GM21447 (cell line): Measurements from ENCODE around the gene PTPRD.

Experiments used
- ATAC-seq: cut with Tn5 transposase; IDR thresholded peaks from one replicate; pipeline ENCODE4 v1.9.1; 2021; ENCODE audit not compliant: unreplicated experiment

The PTPRD gene

GRCh38 chr9:8637626-8638025 is 1975.2 kb downstream of the PTPRD start:
- ATAC-seq, result no peak

DNA sequence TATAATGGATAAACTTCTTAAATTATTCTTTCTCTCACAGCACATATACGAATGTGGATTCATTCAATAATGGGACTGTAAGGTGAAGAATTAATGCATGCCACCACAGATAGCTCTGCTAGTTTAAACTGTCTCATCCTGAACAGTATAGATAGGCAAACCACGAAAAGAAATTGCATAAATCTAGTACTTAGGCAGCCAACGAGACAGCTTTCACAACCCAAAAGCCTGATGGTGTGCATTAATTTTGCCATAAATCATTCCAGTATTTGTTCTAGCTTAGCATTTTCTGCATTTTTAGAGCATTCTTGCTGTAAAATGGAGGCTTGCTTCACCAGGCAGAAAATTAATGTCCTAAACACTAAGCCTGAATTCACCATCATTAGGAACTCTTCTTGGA is 1979.0 kb downstream of the PTPRD start:
- no peak for ATAC-seq

DNA sequence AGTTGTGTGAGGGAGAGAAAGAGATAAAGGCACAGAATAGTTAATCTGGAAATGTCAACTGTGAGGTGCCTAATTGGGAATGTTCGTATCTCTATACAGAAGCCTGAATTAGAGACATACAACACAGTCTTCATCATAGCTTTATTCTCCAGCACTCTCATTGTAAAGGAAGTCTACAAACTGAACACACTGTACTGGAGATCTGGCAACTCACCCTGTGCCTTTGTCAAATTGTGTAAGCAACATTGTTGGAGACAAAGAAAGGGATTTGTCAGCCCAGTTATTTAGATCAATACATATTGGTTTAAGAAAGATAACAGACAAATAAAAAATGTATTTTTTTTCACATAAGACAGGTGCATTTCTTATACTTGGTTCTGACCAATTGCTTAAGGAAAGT is 1980.3 kb downstream of the PTPRD start:
- ATAC-seq, result no peak

- no peak for ATAC-seq
Measured at GRCh38 chr9:8628791-8629190, 1984.0 kb downstream of the PTPRD start.

DNA sequence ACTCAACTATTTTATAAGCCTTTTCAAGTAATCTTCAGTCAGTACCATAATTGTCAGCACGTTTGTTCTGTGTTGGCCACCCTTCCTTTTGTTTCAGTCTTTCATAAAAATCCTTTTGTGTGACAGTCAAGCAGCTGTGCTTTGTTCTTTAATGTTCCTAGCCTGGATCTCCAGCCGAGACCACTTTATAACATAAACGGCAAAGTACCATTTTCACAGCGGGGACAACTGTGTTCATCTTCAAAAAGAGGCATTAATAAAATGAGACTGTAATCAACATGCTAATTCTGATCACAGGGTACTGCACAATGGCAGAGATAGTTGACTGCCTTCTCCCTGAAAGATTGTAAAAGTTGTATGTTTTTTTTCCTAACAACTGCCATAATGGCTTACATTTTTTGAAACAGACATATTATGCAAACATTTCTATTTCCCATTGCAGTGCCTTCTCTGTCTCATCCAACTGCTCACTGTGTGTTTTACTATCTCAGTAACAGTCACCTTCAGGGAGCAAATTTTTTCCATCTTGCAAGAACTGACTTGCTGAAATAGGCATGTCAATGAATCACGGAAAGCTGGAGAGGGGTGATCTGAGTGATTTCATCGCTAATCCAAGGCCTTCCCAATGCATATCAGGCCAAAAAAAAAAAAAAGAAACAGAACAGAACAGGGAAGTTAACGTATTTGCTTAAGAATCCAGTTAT is 1984.7 kb downstream of the PTPRD start:
- no peak for ATAC-seq

- ATAC-seq, result no peak
Measured at GRCh38 chr9:8622871-8623270, 1989.9 kb downstream of the PTPRD start.

DNA sequence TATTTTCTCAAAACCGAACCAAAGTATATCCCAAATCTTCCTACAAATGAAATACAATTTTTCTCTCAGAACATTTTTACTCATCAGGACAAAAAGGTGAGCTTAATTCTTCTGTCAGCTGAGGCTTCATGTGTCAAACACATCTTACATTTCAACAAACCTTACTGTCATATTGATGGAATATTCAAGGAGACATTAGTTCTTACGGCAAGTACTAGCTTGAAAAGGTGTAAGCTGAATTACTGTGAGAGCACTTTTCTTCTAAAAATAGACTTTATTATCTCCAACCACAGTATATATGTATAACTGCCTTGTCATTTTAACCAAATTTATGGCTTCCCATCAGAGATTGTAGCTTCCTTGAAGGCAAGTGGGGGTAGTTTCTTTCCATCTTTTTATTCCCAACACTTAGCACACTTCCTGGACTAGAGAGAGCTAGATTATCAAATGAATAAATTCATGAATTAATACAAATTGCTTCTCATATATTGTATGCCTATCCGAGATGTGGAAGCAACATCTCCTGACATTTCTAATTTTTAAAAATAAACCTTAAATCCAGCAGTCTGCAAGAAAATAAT is 1990.5 kb downstream of the PTPRD start:
- no peak for ATAC-seq

DNA sequence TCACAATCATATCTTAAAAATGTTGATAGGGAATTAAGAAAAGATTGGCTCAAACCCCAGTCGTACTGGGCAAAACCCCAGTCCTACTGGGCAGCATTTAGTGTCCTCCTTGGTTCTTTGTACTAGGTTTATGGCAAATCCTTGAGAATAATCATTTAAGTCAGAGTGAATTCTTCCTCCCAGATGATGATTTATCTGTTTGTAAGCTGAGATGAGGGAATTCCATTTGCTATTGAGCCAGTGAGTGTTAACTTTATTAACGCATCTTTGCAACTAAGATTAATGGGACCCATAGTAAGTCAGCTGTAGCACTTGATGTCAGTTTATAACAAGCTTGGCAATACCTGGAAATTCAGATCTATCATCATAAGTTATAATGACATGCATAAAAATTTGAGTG is 1991.4 kb downstream of the PTPRD start:
- no peak for ATAC-seq

DNA sequence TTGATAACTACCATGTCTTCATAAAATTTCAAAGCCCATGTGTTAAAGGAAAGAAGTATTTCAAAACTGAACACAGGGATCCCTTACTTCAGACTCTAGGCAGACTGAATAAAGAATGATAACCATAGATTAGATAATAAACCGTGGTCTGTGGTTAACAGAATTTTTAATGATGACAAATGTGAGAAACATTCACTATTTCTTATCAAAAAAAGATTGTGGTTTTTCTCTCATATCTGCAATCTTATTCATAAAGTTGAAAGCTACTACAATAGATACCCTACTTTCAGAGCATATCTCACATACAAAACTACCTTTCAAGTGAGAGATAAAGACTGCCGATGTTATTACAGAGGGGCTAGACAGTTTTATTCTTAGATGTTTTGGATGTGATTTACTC is 1996.4 kb downstream of the PTPRD start:
- ATAC-seq, result no peak

- ATAC-seq, result no peak
Measured at GRCh38 chr9:8614926-8615440, 1997.8 kb downstream of the PTPRD start.

- ATAC-seq, result no peak
Measured at GRCh38 chr9:8613346-8613825, 1999.4 kb downstream of the PTPRD start.

DNA sequence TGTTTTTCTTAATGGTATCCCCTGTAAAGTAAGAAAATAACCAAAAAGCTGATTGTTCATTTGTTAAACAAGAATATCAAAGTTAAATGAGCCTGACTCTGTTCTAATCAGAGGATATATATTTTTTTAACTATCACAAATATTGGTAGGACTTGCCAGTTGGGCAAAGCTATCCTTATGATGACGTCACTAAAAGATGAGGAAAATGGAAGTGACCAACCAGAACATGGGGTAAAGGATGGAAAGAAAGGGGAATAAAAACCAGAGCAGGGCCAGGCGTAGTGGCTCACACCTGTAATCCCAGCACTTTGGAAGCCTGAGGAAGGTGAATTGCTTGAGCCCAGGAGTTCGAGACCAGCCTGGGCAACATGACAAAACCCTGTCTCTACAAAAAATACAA is 2001.6 kb downstream of the PTPRD start:
- no peak for ATAC-seq

DNA sequence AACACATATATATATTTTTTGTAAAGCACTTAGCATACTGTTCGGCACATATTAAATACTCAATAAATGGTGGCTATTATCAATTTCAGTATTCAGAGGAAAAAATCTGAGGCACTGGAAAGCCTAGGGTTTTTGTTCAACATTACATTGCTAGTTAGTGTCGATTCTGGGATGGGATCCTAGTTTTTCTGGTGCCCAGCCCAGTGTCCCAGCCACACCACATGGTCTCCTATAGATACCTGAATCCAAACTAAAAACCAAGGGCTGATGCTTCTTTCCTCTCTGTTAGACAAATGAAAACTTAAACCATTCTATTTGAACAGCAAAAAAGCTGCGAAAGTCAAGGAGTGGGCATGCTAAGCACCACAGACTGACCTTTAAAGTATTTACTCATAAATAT is 2002.5 kb downstream of the PTPRD start:
- ATAC-seq, result no peak

- no peak for ATAC-seq
Measured at GRCh38 chr9:8605096-8605495, 2007.7 kb downstream of the PTPRD start.

DNA sequence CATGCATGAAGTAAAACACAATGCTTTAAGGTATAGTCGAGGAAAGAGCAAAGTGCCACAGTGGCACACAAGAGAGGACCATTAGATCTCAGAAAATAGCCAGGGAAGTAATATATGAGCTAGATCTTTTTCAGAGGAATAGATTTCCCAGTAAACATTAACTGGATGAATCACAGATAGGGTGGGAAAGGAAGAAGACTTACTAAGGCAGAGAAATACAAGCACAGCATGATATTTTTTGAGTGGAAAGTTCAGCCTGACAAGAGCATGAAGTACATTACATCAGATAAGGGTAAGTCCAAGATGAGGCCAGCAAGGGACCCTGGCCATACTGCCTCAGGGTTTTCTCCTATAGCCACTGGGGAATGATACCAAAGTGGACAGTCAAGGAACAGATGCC is 2008.6 kb downstream of the PTPRD start:
- ATAC-seq, result no peak

DNA sequence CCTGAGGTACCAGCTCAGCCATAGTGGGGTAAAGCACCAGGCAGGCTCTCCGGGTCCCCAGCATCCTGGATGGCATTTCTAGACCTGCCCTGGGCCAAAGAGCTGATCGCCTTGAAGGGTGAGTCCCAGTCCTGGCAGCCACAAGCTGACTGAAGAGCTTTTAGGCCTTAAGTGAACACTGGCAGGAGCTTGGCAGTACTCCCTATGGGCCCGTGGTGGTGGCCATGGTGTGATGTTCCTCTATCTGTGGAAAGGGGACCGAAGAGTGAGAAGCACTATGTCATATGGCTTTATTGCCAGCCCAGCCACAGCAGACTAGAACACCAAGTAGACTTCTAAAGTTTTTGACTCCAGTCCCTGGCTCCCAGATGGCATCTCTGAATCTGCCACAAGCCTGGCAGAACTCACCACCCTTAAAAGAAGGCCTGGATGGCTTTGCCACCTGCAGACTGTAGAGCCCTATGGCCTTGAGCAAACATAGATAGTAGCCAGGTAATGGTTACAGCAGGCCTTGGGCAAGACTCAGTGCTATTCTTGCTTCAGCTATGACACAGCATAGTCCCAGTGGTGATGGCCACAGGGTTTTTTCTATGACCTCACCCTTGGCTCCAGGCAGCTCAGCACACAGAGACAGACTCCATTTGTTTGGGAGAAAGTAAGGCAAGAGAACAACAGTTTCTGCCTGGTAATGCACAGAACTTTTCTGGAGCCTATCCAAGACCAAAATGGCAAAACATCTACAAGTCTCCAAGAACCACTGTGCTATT is 2011.7 kb downstream of the PTPRD start:
- no peak for ATAC-seq

DNA sequence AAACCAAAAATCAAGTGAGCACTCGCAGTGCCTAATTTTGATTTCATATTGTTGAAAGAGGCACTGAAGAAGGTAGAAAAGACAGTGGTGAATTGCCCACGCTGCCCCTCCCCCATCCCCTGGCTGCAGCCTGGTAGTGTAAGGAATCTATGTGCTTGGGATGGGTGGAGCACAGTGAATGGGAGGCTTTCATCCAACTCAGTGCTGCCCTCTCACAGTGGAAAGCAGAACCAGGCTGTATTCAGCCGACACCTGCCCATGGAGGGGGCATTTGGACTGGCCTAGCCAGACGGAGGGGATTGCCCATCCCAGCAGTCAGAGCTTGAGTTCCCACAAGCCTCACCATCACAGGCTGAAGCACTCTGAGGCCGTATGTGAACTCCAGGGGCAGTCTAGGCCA is 2012.9 kb downstream of the PTPRD start:
- no peak for ATAC-seq

DNA sequence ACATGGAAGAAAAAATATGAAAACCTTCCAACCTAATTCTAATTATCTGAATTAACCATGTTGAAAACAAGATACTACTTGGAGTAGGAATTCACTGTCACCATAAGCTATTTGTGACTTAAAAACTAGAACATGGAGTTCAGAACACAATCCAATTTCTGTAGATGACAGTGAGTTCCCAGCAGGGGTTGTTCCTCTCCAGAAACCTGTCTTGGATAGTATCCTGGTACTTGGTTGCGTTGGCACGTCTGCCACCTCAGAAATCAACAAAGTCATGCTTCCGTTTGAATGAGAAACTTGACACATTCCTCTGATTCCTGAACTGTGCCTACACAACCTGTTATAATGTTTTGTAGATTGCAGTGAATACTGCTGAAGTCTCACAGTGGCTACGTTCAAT is 2023.3 kb downstream of the PTPRD start:
- ATAC-seq, result no peak

DNA sequence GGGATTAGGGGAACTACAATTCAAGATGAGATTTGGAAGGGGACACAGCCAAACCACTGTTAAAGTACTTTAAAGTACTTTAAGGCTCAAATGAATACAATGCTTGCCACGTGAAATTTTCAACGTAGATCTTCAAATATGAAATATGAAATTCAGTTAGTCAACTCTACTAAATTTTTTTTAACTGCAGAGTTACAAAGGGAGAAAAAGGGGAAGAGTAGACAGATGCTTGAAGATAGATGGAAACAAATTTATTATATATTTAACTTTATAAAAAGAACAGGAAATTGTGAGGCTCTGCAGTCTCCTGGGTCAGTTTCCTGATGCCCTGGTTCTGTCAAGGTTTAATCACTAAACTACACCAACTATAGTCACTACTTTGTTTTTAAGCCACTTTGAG is 2027.8 kb downstream of the PTPRD start:
- no peak for ATAC-seq

- no peak for ATAC-seq
Measured at GRCh38 chr9:8579661-8580060, 2033.1 kb downstream of the PTPRD start.

DNA sequence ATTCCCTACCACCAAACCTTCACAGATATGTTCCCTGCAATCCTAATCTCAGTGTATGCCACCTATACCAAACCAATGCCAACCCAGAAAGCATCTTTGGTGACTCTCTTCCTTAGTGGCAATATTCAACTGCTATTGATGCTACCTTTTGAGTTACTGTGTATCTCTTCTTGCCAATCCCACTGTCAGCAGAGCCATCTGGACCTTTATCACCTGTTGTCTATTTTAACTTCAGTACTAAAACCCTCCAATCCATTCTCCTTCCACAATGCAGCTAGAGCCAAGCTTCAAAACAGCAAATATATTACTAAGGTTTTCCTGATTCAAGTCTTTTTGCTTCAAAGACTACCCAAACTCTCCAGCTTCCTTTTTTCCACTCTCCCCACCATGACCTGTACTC is 2036.1 kb downstream of the PTPRD start:
- ATAC-seq, result no peak

DNA sequence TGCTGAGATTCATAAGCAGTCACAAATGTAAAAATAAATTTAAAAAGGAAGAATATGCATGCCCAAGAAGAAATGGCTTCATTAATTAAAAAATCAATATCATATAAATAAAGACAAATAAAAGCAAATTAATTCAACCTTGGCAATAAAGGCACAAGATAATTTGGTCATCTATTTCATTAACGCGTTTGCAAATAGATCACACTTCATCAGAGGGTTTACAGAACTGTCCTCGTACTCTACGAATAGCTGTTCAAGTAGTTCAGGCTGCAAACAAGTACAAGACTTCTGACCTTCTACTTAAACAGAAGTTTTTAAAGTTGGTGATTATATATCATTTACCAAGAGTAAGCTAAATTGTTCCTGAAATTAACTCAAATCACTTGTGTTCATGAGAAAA is 2038.0 kb downstream of the PTPRD start:
- no peak for ATAC-seq
